Measurements from ENCODE around the gene DUSP22.
"Not testable (repeated sequence)": the region's sequence is repeated elsewhere in the genome, so short reads cannot be mapped to it uniquely, and the experiment has no call there.

DUSP22 gene

GRCh38 chr6:291697-292505 lies at the start of gene DUSP22:
Gene DUSP22, plus strand, starts transcription at chr6:292487. Its CDS starts 53 bp downstream, at chr6:292540.
- DNase-seq, result peak; percentile 79

- DNase-seq, result no peak
Measured at GRCh38 chr6:246352-246751, 45.9 kb upstream of the DUSP22 start.

- DNase-seq, result no peak
Measured at GRCh38 chr6:247351-247750, 44.9 kb upstream of the DUSP22 start.

GRCh38 chr6:248046-248445 lies 44.2 kb upstream of the DUSP22 start:
- not testable (repeated sequence) for DNase-seq

- no peak for DNase-seq
Measured at GRCh38 chr6:250676-251075, 41.6 kb upstream of the DUSP22 start.

- DNase-seq, result no peak
Measured at GRCh38 chr6:251920-252319, 40.4 kb upstream of the DUSP22 start.

- no peak for DNase-seq
Measured at GRCh38 chr6:252775-253535, 39.3 kb upstream of the DUSP22 start.

- no peak for DNase-seq
Measured at GRCh38 chr6:254016-254415, 38.3 kb upstream of the DUSP22 start.

GRCh38 chr6:255041-255750 lies 37.1 kb upstream of the DUSP22 start:
- DNase-seq, result no peak

GRCh38 chr6:255751-256083 lies 36.6 kb upstream of the DUSP22 start:
- peak; percentile 29 for DNase-seq

GRCh38 chr6:256169-256568 lies 36.1 kb upstream of the DUSP22 start:
- DNase-seq, result no peak

- no peak for DNase-seq
Measured at GRCh38 chr6:257031-257725, 35.1 kb upstream of the DUSP22 start.

- DNase-seq, result no peak
Measured at GRCh38 chr6:257774-258173, 34.5 kb upstream of the DUSP22 start.

GRCh38 chr6:259316-259715 lies 33.0 kb upstream of the DUSP22 start:
- no peak for DNase-seq

GRCh38 chr6:259901-260508 lies 32.3 kb upstream of the DUSP22 start:
- DNase-seq, result peak; percentile 24

GRCh38 chr6:264626-265025 lies 27.7 kb upstream of the DUSP22 start:
- no peak for DNase-seq

GRCh38 chr6:268394-268935 lies 23.8 kb upstream of the DUSP22 start:
- no peak for DNase-seq

- no peak for DNase-seq
Measured at GRCh38 chr6:273551-274058, 18.7 kb upstream of the DUSP22 start.

- DNase-seq, result no peak
Measured at GRCh38 chr6:277746-278145, 14.5 kb upstream of the DUSP22 start.

- DNase-seq, result no peak
Measured at GRCh38 chr6:278494-278893, 13.8 kb upstream of the DUSP22 start.

GRCh38 chr6:279341-280029 lies 12.8 kb upstream of the DUSP22 start:
- DNase-seq, result no peak

All from CD4-positive, alpha-beta T cell treated with Interleukin-12 subunit alpha and Interleukin-12 subunit beta, for 1 hour (primary cell).